ENCODE results near the gene NRAP.

NRAP gene

GRCh38 chr10:113631684-113632367 lies 32.0 kb downstream of the NRAP start:
- no peak for DNase-seq

- no peak for DNase-seq
These were observed 32.8 kb downstream of the NRAP start for GRCh38 chr10:113630929-113631533.

GRCh38 chr10:113628607-113629153 lies 35.2 kb downstream of the NRAP start:
- no peak for DNase-seq

DNA sequence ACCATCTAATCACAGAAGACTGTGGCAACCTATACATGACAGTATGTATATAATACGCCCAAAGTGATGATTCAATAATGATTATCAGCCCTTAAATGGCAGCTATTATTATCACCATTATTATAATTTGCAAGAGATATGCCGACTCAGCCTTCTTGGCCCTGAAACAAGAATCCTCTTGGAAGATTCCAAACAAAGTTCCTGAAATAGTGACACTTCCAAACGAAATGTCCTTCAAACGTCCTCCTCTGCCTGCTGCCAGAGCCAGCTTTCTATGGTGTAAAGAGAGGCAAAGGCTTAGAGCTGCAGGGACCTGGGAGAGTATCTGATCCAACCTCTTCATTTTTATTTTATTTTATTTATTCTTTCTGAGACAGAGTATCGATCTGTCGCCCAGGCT lies 36.0 kb downstream of the NRAP start:
- no peak for DNase-seq

DNA sequence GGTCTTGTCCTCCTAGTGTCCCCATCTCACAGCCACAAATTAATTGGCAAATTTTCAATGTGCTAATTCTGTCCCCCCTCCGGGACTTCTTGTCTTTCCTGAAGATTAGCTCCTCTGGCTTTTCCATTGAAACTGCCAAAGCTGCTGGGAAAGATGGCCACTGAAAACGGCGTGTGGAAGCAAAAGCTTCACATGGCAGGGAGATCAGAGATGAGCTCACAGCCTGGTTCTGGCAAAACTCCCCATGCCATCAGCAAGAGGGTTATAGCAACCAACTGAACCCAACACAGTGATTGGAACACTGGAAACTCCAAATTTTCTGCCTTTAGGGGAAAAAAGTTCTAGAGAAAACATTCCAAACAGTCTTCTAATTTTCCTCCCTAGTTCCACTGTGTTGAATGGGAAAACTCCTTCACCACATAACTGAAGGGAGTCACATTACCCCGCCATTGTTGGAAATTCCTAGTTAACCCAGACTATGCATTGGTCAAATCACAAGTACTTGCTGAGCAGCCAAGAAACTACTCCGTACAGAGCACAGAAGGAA lies 37.0 kb downstream of the NRAP start:
- no peak for DNase-seq

- no peak for DNase-seq
These were observed 38.2 kb downstream of the NRAP start for GRCh38 chr10:113625461-113626186.

GRCh38 chr10:113622831-113623230 lies 41.0 kb downstream of the NRAP start:
- no peak for DNase-seq

- no peak for DNase-seq
These were observed 42.0 kb downstream of the NRAP start for GRCh38 chr10:113621799-113622198.

- no peak for DNase-seq
These were observed 42.9 kb downstream of the NRAP start for GRCh38 chr10:113620936-113621335.

DNA sequence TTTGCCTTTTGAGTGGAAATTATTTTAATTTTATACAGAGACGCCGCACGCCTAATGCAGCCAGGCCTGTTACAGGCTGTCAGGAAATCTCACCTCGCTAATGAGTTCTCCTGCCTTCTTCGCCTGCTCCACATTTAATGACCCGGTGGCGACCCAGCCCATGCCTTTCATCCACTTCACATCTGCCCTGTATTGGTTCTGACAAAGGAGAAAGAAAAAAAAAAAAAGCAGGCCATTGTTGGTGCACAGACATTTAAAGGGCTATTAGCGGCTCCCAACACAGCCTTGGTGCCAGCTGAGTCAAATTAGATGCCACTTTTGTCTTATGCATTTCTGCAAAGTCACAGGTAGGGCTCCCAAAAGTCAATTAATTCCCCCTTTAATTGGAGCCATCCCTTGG lies 43.3 kb downstream of the NRAP start:
- DNase-seq: no peak

- no peak for DNase-seq
These were observed 44.4 kb downstream of the NRAP start for GRCh38 chr10:113619401-113619800.

- DNase-seq: no peak
These were observed 45.5 kb downstream of the NRAP start for GRCh38 chr10:113618338-113618737.

GRCh38 chr10:113617086-113617485 lies 46.8 kb downstream of the NRAP start:
- no peak for DNase-seq

DNA sequence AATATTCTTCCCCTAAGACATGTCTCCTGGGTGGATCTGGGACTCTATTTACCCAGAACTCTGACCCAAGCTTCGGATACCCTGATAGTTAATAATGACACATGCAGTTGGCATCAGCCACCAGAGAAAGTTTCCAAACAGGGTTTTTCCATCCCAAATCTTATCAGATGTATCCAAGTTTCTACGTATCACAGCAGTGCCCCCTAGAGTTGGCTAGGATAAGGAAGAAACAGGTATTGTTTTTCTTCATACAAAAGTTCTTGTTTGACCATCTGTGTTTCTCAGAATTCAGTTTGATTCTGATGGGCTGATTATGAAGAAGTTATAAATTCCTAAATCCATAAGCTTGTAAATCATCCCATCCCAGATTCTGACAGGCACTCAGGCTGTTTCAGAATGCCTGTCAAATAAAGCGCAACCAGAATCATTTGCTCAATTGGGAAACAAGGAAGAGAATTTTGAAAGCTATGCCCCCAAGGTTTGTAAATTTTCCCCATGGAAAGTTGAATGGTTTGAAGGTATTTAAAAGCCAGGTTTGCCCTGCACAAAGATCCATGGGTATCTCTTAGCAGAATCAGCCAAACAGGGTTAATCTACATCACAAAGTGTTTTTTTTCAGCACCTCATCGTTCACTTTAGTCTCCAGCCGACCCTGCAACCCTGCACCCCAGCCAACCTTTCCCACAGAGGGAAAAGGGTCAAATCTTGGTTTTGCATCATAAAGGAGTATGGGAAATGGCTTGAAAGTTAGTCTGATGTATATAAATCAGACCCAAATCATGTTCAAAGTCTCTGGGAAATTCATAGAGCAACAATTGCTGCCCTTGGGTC lies 47.4 kb downstream of the NRAP start:
- DNase-seq: no peak

DNA sequence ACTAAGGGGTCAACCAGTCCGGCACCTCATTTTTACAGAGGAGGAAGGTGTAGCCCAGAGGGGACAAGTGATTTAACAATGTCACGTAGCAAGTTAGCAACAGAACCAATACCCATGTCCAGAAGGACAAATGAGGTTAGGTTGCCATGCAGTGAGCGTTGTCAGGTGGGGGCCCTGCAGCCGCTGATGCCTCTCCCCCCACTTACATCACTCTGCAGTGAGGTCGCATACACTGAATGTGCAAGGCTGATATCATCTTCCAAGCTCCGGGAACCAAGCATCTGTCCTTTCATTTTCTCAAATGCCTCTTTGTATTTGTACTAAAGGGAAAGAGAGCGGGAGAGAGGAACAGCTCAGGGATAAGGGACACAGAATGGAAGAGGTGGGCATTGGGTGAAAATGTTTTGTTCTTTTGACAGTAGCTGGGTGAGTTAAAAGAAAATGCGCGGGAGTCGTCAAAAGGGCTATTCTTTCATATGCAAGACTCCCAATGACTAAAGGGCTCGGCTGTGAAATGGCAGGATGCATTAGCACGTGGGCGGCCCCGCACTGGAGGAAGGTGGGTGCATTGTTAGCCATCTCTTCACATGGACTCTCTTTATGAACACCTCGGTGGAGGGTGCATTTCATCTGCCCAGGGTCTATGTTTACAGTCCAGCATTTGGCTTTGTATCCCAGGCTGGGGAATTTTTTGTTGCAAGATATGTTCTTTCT lies 49.7 kb downstream of the NRAP start:
- DNase-seq: no peak

DNA sequence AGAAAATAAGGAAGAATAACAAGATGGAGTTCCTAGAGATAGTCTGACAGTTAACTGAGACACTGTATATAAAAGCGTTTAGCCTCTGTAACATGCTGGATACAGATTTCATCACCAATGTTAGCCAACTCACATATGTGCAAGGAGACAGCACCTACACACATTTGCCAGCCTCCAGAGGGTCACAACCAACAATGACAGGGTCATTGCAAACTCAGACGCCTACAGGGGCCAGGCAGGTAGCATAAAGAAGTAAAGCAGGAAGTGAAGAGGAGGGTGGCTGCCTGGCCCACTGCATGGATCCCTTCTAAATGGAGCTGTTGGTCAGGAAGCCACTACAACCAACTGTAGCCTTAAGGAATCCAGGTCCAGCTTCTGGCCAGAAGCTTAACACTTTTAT lies 50.4 kb downstream of the NRAP start:
- no peak for DNase-seq

- no peak for DNase-seq
These were observed 51.7 kb downstream of the NRAP start for GRCh38 chr10:113612154-113612553.

DNA sequence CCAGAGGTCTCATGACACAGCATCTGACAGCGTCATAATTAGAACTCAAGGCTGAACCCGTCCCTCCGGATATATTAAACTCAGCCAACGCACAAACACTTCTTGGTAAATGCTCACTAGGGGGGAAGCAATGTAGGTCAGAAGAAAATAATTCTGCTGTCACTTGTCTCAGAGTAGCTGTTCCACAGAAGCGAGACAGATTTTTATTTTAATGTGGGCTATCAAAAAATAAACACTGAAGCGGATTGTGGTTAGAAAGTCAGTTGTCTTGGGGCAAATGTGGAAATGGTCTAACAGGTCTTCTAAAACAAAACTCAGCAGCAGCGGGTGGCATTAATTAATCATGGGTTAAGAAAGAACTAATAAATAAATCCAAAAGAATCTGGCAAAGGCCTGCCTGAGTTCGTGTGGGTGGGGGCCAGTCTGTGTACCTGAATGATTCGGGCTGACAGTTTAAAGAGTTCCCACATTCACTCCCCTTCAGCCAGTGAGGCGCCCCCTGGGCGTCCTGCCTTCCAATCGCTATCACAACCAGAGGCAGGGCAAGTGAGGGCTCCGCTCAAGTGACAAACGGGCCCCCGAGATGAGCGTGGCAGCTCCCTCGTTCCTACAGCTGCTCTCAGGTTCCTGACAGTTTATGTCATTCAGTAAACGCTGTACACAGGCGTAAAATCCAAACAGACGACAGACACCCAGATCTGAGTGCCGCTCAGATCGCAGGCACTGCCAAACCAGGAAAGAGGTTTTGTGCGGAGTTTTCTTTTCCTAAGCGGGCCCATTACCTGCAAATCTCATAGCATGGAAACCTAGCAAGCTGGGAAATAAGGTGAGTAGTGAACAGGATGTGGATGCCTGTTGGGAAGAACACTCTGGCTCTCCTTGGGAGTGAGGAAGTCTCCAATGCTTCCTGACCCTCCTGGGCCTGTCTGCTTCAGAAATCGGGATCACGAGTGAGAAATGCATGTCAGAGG lies 52.9 kb downstream of the NRAP start:
- DNase-seq: no peak

GRCh38 chr10:113609704-113610108 lies 54.1 kb downstream of the NRAP start:
- DNase-seq: no peak

- no peak for DNase-seq
These were observed 58.4 kb downstream of the NRAP start for GRCh38 chr10:113605268-113605978.

Data from CD4-positive, alpha-beta T cell treated with Interferon alpha-2 for 1 hour (primary cell).